Measurements from ENCODE around the gene TTLL13.
"Not testable (repeated sequence)": the region's sequence is repeated elsewhere in the genome, so short reads cannot be mapped to it uniquely, and the experiment has no call there.

TTLL13 gene

GRCh38 chr15:90287946-90288345 is 38.6 kb downstream of the TTLL13 start:
- no peak for DNase-seq

DNA sequence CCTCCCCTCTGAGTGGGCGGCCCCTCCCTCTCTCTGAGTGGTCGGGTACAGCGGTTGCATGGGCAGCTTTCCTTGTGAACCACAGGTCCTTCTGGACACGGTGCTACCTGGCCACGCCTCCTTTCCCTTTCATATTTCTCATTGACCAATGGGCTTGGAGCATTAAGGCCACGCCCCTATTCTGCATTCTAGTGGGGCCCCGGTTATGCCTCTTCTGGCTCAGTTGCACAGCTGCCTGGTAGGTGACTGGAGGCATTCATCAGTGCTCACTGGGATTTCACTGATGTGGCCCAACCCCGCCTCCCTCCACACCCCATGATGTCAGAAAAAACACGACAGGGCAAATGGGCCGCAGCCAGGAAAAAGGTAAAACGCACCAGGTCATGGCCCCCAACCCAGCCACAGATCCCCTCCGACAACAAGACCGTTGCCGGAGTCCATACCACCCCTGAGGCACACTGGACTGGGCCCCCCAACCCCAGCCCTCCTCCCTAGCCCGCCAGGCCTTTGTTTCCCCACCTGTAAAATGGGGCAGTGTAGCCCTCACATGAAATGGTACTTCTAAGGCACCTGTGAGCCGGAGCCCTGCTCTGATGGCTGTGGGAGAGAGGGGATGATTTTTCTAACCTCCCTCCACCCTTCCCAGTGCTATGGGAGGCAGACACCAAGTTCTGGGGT is 42.5 kb downstream of the TTLL13 start:
- no peak for DNase-seq

GRCh38 chr15:90293040-90293810 is 43.9 kb downstream of the TTLL13 start:
- peak in 1 of 2 donors; percentile 27 for DNase-seq

- no peak for DNase-seq
Observed at GRCh38 chr15:90294159-90294558, 44.8 kb downstream of the TTLL13 start.

GRCh38 chr15:90294601-90295269 is 45.4 kb downstream of the TTLL13 start:
- DNase-seq: no peak

DNA sequence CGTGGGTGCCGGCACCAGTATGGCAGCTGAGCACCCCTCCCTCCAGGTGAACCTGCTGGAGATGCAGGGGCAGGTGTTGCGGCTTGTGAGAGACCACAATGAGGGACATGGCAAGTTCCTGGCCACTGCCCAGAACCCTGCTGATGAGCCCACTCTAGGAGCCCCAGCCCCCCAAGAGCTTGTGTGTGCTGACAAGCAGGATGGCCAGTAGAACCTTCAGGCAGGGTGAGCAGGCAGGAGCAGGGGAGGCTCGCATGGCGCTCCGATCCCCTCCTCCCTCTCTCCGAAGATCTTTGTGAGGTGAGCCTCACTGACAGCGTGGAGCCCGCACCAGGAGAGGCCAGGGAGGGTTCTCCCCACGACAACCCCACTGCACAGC is 45.9 kb downstream of the TTLL13 start:
- no peak for DNase-seq

- not testable (repeated sequence) for DNase-seq
Observed at GRCh38 chr15:90296316-90296884, 47.0 kb downstream of the TTLL13 start.

- DNase-seq: no peak
Observed at GRCh38 chr15:90297021-90297420, 47.7 kb downstream of the TTLL13 start.

DNA sequence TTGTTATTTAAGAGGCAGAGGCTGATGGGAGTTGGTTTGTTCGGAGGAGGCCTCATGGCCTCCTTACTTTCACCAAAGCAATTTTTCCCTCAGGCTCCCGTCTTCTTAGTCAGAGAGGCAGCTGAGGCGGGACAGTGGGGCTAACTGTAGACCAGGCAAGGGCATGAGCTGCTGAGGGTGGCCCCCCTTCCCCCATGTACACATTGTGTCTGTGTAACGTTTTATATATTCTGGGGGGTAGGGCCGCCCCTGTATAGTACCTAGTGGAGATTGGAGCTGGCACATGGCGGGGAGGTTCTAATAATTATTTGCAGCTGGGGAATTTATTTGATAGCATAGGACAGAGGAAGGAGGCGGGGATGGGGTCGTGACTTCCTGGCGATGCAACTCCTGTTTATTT is 51.2 kb downstream of the TTLL13 start:
- DNase-seq: no peak

- DNase-seq: no peak
Observed at GRCh38 chr15:90300988-90301706, 51.8 kb downstream of the TTLL13 start.

- DNase-seq: no peak
Observed at GRCh38 chr15:90301707-90302300, 52.4 kb downstream of the TTLL13 start.

GRCh38 chr15:90305355-90305754 is 56.0 kb downstream of the TTLL13 start:
- not testable (repeated sequence) for DNase-seq

- DNase-seq: no peak
Observed at GRCh38 chr15:90305932-90306331, 56.6 kb downstream of the TTLL13 start.

- no peak for DNase-seq
Observed at GRCh38 chr15:90306560-90306959, 57.2 kb downstream of the TTLL13 start.

GRCh38 chr15:90307661-90308060 is 58.3 kb downstream of the TTLL13 start:
- DNase-seq: no peak

DNA sequence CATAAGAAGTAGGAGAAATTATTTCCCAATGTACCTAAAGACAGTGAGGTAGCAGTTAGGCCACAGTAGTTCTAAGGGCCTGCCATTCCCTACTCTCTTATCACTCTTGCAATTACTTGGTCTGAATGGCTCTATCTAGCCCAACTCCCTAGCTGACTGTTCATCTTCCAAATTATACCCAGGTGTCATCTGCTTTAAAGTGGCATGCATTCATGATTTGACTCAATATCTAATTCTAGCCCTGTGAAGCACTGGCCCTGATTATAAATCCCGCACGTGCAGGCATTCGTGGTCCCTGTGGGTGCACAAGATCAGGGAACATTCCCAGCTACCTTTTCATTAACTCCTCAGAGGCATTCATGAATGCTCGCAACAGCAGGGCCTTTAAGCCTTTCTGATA is 59.7 kb downstream of the TTLL13 start:
- no peak for DNase-seq
